T-cell (primary cell): ENCODE results near the gene SORT1. TPM values are rescaled to one million over a fixed set of nuclear protein-coding genes. Genes with fewer than 3 reads are reported as not detected.

ENCODE experiments used
- ATAC-seq, 4 experiments: fragments of 200-7000 bp in 3 of 4; fragments of 150-1000 bp in 1 of 4; cut with Tn5 transposase; replicated peaks in 1 of 4; 1 replicate in 3 of 4; 2 replicates in 1 of 4; pipeline ENCODE4 v1.10.0; 2021; ENCODE audit warnings: moderate library complexity in 3 of 4, mild to moderate bottlenecking in 2 of 4, moderate number of reproducible peaks in 1 of 4
- CTCF ChIA-PET, 2 donors: fragments of 300-600 bp; sonication (Branson Sonifier 250); formaldehyde crosslinking; loops; one replicate each; lab custom pipeline; 2022; ENCODE audit warnings: antibody characterized with exemption in 2 of 2; lab: Charles Lee
- POLR2A ChIA-PET, 2 donors: fragments of 300-600 bp; sonication (Branson Sonifier 250); formaldehyde crosslinking; loops; one replicate each; lab custom pipeline; 2022; ENCODE audit warnings: antibody characterized with exemption in 2 of 2; lab: Charles Lee
- DNase-seq, 35 experiments: peaks; one replicate each; pipeline versions ENCODE4 v3.0.0 to v3.0.0-alpha.2; 2013 to 2023
- H3K27ac ChIP-seq: one replicate; pipeline ENCODE4 v1.5.1; 2013; ENCODE audit warnings: low read length
- H3K27me3 ChIP-seq, 2 experiments: replicated peaks in 1 of 2; 1 replicate in 1 of 2; 2 replicates in 1 of 2; pipeline versions ENCODE4 v1.6.1 to v1.7.0; 2013; ENCODE audit warnings: low read length in 1 of 2, mixed read lengths in 1 of 2; ENCODE audit not compliant: control insufficient read depth in 2 of 2, insufficient read depth in 2 of 2; ENCODE audit errors: extremely low read depth in 1 of 2
- H3K36me3 ChIP-seq, 2 donors: 1 replicate in 1 of 2; 2 replicates in 1 of 2; pipeline versions ENCODE4 v1.6.1 to v1.7.0; 2013; ENCODE audit warnings: low read length in 1 of 2; ENCODE audit not compliant: control insufficient read depth in 2 of 2, insufficient read depth in 1 of 2; ENCODE audit errors: extremely low read depth in 1 of 2
- H3K4me1 ChIP-seq, 2 experiments: 1 replicate in 1 of 2; 2 replicates in 1 of 2; pipeline versions ENCODE4 v1.6.1 to v1.7.0; 2013; ENCODE audit warnings: low read length in 2 of 2, mixed read lengths in 1 of 2; ENCODE audit not compliant: insufficient read depth in 2 of 2, control insufficient read depth in 1 of 2; ENCODE audit errors: extremely low read depth in 1 of 2
- H3K4me3 ChIP-seq, 2 donors: 1 replicate in 1 of 2; 2 replicates in 1 of 2; pipeline versions ENCODE4 v1.5.1 to v1.7.0; 2013; ENCODE audit warnings: mild to moderate bottlenecking in 2 of 2, low read length in 1 of 2, moderate library complexity in 1 of 2; ENCODE audit not compliant: control insufficient read depth in 1 of 2; ENCODE audit errors: extremely low read depth in 1 of 2
- H3K9me3 ChIP-seq: 2 replicates; pipeline ENCODE4 v1.7.0; 2013
- H3K27ac Mint-ChIP-seq, 2 donors: one replicate each; pipeline ENCODE4 v1.8.0; 2020 to 2021; ENCODE audit warnings: mild to moderate bottlenecking in 2 of 2, mixed read lengths in 2 of 2
- H3K27me3 Mint-ChIP-seq, 2 donors: one replicate each; pipeline ENCODE4 v1.8.0; 2021 to 2022; ENCODE audit warnings: mixed read lengths in 2 of 2
- H3K36me3 Mint-ChIP-seq: one replicate; pipeline ENCODE4 v1.8.0; 2021; ENCODE audit warnings: mixed read lengths
- H3K4me1 Mint-ChIP-seq, 3 donors: one replicate each; pipeline ENCODE4 v1.8.0; 2020 to 2022; ENCODE audit warnings: mixed read lengths in 3 of 3, mild to moderate bottlenecking in 1 of 3
- H3K4me3 Mint-ChIP-seq, 3 donors: one replicate each; pipeline ENCODE4 v1.8.0; 2020 to 2022; ENCODE audit warnings: mild to moderate bottlenecking in 3 of 3, mixed read lengths in 3 of 3, moderate library complexity in 3 of 3
- H3K9me3 Mint-ChIP-seq, 3 donors: one replicate each; pipeline ENCODE4 v1.8.0; 2020 to 2022; ENCODE audit warnings: mixed read lengths in 3 of 3
- WGBS: methylation state at CpG from one replicate; pipeline ENCODE4 v1.1.5; 2013; ENCODE audit warnings: missing lambda C conversion rate; ENCODE audit not compliant: insufficient coverage; 5-methylcytosine and 5-hydroxymethylcytosine counted together
- total RNA-seq, 35 experiments: library from RNA in 6 of 35; stranded (reverse) in 6 of 35; fragments of 120-200 nt in 1 of 35; gene quantifications; one replicate each; pipeline versions ENCODE4 v1.2.1 to v1.2.4 and lab custom pipeline; 2013 to 2026

Gene SORT1
- total RNA-seq, 5 donors from 2014 or later (not counting 1 experiment from before 2014, with no cell fraction given): 0.82 to 2.9 (median 1.5) TPM

- Mint-ChIP-seq H3K36me3 (no peaks in the 10 kb centered on the region), H3K27ac (no peak overlapping the region), H3K9me3 (no peaks in the 10 kb centered on the region), H3K27me3 (peaks cover 22 to 32% of the 10 kb centered on the region in 2 donors), H3K4me1 (peaks cover 11 to 14% (median 12%) of the 10 kb centered on the region in 3 donors), H3K4me3 (no peak overlapping the region)
- ChIA-PET POLR2A (no interaction called here), CTCF (no interaction called here)
- ATAC-seq: no peak
- no CpG with 5 or more reads among the region's 4 CpGs for WGBS
- Histone ChIP-seq H3K4me3 (no peak overlapping the region), H3K36me3 (no peaks in the 10 kb centered on the region), H3K9me3 (no peaks in the 10 kb centered on the region), H3K27me3 (peaks cover 0 to 26% of the 10 kb centered on the region in 2 experiments), H3K27ac (no peak overlapping the region), H3K4me1 (no peaks in the 10 kb centered on the region)
- DNase-seq: no peak
These were observed 26.4 kb downstream of the SORT1 start for GRCh38 chr1:109371341-109371739.

GRCh38 chr1:109370712-109371340, 26.9 kb downstream of the SORT1 start:
- Mint-ChIP-seq H3K4me3 (no peak overlapping the region), H3K4me1 (peaks cover 11 to 14% (median 12%) of the 10 kb centered on the region in 3 donors), H3K27ac (no peak overlapping the region), H3K9me3 (no peaks in the 10 kb centered on the region), H3K27me3 (peaks cover 23 to 36% of the 10 kb centered on the region in 2 donors), H3K36me3 (no peaks in the 10 kb centered on the region)
- ATAC-seq: no peak
- H3K27ac ChIP-seq: no peak overlapping the region
- DNase-seq: no peak
- peaks cover 0 to 26% of the 10 kb centered on the region in 2 experiments for H3K27me3 ChIP-seq
- H3K4me3 ChIP-seq: no peak overlapping the region
- 34% methylated on average over 5 of the region's 7 CpGs for WGBS
- no peaks in the 10 kb centered on the region for H3K9me3 ChIP-seq
- H3K4me1 ChIP-seq: no peaks in the 10 kb centered on the region
- ChIA-PET CTCF (no interaction called here), POLR2A (no interaction called here)
- H3K36me3 ChIP-seq: no peaks in the 10 kb centered on the region

GRCh38 chr1:109369167-109369746, 28.5 kb downstream of the SORT1 start:
- no peak overlapping the region for H3K27ac Mint-ChIP-seq
- H3K36me3 Mint-ChIP-seq: no peaks in the 10 kb centered on the region
- ATAC-seq: no peak
- Histone ChIP-seq H3K27ac (no peak overlapping the region), H3K36me3 (no peaks in the 10 kb centered on the region), H3K4me1 (no peaks in the 10 kb centered on the region), H3K9me3 (no peaks in the 10 kb centered on the region), H3K4me3 (no peak overlapping the region), H3K27me3 (peaks cover 0 to 26% of the 10 kb centered on the region in 2 experiments)
- 100% methylated on average over 1 of the region's 6 CpGs for WGBS
- H3K4me3 Mint-ChIP-seq: no peak overlapping the region
- CTCF ChIA-PET: interaction anchor here in 1 of 2 donors (0.6 kb wide), 1 partner anchor 173 kb away, joined by 6 read pairs; no protein-coding TSS in a partner anchor
- peaks cover 24 to 38% of the 10 kb centered on the region in 2 donors for H3K27me3 Mint-ChIP-seq
- no peaks in the 10 kb centered on the region for H3K9me3 Mint-ChIP-seq
- peaks cover 11 to 14% (median 12%) of the 10 kb centered on the region in 3 donors for H3K4me1 Mint-ChIP-seq
- POLR2A ChIA-PET: no interaction called here
- DNase-seq: no peak

- H3K9me3 Mint-ChIP-seq: no peaks in the 10 kb centered on the region
- no peaks in the 10 kb centered on the region for H3K9me3 ChIP-seq
- no peak overlapping the region for H3K4me3 ChIP-seq
- POLR2A ChIA-PET: no interaction called here
- H3K4me1 ChIP-seq: no peaks in the 10 kb centered on the region
- no peak for DNase-seq
- H3K36me3 ChIP-seq: no peaks in the 10 kb centered on the region
- no peak for ATAC-seq
- peaks cover 11 to 14% (median 12%) of the 10 kb centered on the region in 3 donors for H3K4me1 Mint-ChIP-seq
- H3K36me3 Mint-ChIP-seq: no peaks in the 10 kb centered on the region
- H3K27ac ChIP-seq: no peak overlapping the region
- no CpG with 5 or more reads among the region's 1 CpG for WGBS
- H3K27ac Mint-ChIP-seq: no peak overlapping the region
- H3K4me3 Mint-ChIP-seq: no peak overlapping the region
- H3K27me3 ChIP-seq: peaks cover 0 to 23% of the 10 kb centered on the region in 2 experiments
- peaks cover 29 to 42% of the 10 kb centered on the region in 2 donors for H3K27me3 Mint-ChIP-seq
- CTCF ChIA-PET: no interaction called here
These were observed 29.3 kb downstream of the SORT1 start for GRCh38 chr1:109368464-109368863.

GRCh38 chr1:109367626-109368025, 30.1 kb downstream of the SORT1 start:
- no CpG with 5 or more reads among the region's 3 CpGs for WGBS
- H3K4me1 Mint-ChIP-seq: peaks cover 8 to 9% (median 9%) of the 10 kb centered on the region in 3 donors
- ChIA-PET POLR2A (no interaction called here), CTCF (no interaction called here)
- Histone ChIP-seq H3K4me3 (no peak overlapping the region), H3K36me3 (no peaks in the 10 kb centered on the region), H3K4me1 (no peaks in the 10 kb centered on the region), H3K27ac (no peak overlapping the region), H3K9me3 (no peaks in the 10 kb centered on the region), H3K27me3 (peaks cover 0 to 16% of the 10 kb centered on the region in 2 experiments)
- no peak overlapping the region for H3K4me3 Mint-ChIP-seq
- no peak for ATAC-seq
- no peaks in the 10 kb centered on the region for H3K9me3 Mint-ChIP-seq
- peaks cover 25 to 38% of the 10 kb centered on the region in 2 donors for H3K27me3 Mint-ChIP-seq
- no peak overlapping the region for H3K27ac Mint-ChIP-seq
- no peaks in the 10 kb centered on the region for H3K36me3 Mint-ChIP-seq
- DNase-seq: no peak

- Mint-ChIP-seq H3K27me3 (peaks cover 25 to 33% of the 10 kb centered on the region in 2 donors), H3K27ac (no peak overlapping the region), H3K4me1 (peaks cover 3 to 4% (median 3%) of the 10 kb centered on the region in 3 donors), H3K36me3 (no peaks in the 10 kb centered on the region), H3K4me3 (no peak overlapping the region), H3K9me3 (no peaks in the 10 kb centered on the region)
- POLR2A ChIA-PET: no interaction called here
- H3K27me3 ChIP-seq: peaks cover 0 to 16% of the 10 kb centered on the region in 2 experiments
- no peaks in the 10 kb centered on the region for H3K36me3 ChIP-seq
- 88% methylated on average over 1 of the region's 2 CpGs for WGBS
- H3K9me3 ChIP-seq: no peaks in the 10 kb centered on the region
- no peak overlapping the region for H3K4me3 ChIP-seq
- ATAC-seq: no peak
- DNase-seq: no peak
- no peak overlapping the region for H3K27ac ChIP-seq
- H3K4me1 ChIP-seq: no peaks in the 10 kb centered on the region
- CTCF ChIA-PET: no interaction called here
These were observed 32.0 kb downstream of the SORT1 start for GRCh38 chr1:109365642-109366204.
